Embryonic facial prominence (tissue), 1 donor: ENCODE results near the gene CYFIP1.
"Not testable (repeated sequence)": the region's sequence is repeated elsewhere in the genome, so short reads cannot be mapped to it uniquely, and the experiment has no call there.

Source experiments
- DNase-seq: peaks from one replicate; pipeline ENCODE4 v3.0.0-alpha.2; 2016; ENCODE audit errors: extremely low spot score

CYFIP1 gene

GRCh38 chr15:22980189-22981050, at the start of gene CYFIP1:
TSS of gene CYFIP1 (minus strand) at chr15:22980368. CDS start at chr15:22947285, 33,083 bp downstream.
- peak; percentile 51 for DNase-seq

GRCh38 chr15:23026218-23026617, 46.0 kb upstream of the CYFIP1 start:
- no peak for DNase-seq

- no peak for DNase-seq
Measured at GRCh38 chr15:23022156-23022555, 42.0 kb upstream of the CYFIP1 start.

GRCh38 chr15:23014394-23015000, 34.3 kb upstream of the CYFIP1 start:
- no peak for DNase-seq

GRCh38 chr15:23013681-23014080, 33.5 kb upstream of the CYFIP1 start:
- no peak for DNase-seq

GRCh38 chr15:23012616-23013015, 32.4 kb upstream of the CYFIP1 start:
- DNase-seq, result not testable (repeated sequence)

GRCh38 chr15:23003736-23004135, 23.6 kb upstream of the CYFIP1 start:
- no peak for DNase-seq

- DNase-seq, result no peak
Measured at GRCh38 chr15:23002920-23003319, 22.8 kb upstream of the CYFIP1 start.

GRCh38 chr15:22995795-22996194, 15.6 kb upstream of the CYFIP1 start:
- DNase-seq, result no peak

GRCh38 chr15:22992024-22992326, 11.8 kb upstream of the CYFIP1 start:
- no peak for DNase-seq

GRCh38 chr15:22989576-22990477, 9.7 kb upstream of the CYFIP1 start:
- no peak for DNase-seq

GRCh38 chr15:22988811-22989210, 8.6 kb upstream of the CYFIP1 start:
- DNase-seq, result no peak

GRCh38 chr15:22981931-22982330, 1.8 kb upstream of the CYFIP1 start:
- DNase-seq, result not testable (repeated sequence)

- DNase-seq, result no peak
Measured at GRCh38 chr15:22981051-22981840, 1.1 kb upstream of the CYFIP1 start.

GRCh38 chr15:22979238-22980188, 655 bp downstream of the CYFIP1 start:
- DNase-seq, result no peak

- no peak for DNase-seq
Measured at GRCh38 chr15:22978691-22979237, 1.4 kb downstream of the CYFIP1 start.

- DNase-seq, result no peak
Measured at GRCh38 chr15:22974745-22975144, 5.4 kb downstream of the CYFIP1 start.

GRCh38 chr15:22973987-22974386, 6.2 kb downstream of the CYFIP1 start:
- DNase-seq, result no peak

GRCh38 chr15:22973286-22973685, 6.9 kb downstream of the CYFIP1 start:
- DNase-seq, result no peak

GRCh38 chr15:22969489-22969888, 10.7 kb downstream of the CYFIP1 start:
- DNase-seq, result no peak
